A673 (cell line): ENCODE results near the gene UBE2A. TPM values are rescaled to one million over a fixed set of nuclear protein-coding genes. Genes with fewer than 3 reads are reported as not detected.
A peak's percentile ranks its signal among the peaks of the same experiment; 100 is the strongest.

Experiments used
- BruUV-seq: library from RNA; stranded (reverse); fragments of 400-500 nt; replicated peaks from 2 replicates; lab custom pipeline; 2021; lab: Mats Ljungman, UMichigan
- CTCF ChIA-PET: fragments of 300-600 bp; sonication (Branson Sonifier 250); formaldehyde crosslinking; loops from one replicate; lab custom pipeline; 2022; ENCODE audit warnings: antibody characterized with exemption; lab: Charles Lee
- POLR2A ChIA-PET: fragments of 300-600 bp; sonication (Branson Sonifier 250); formaldehyde crosslinking; loops from one replicate; lab custom pipeline; 2022; ENCODE audit warnings: antibody characterized with exemption; ENCODE audit not compliant: low non-redundant PET; lab: Charles Lee
- DNase-seq: peaks from one replicate; pipeline ENCODE4 v3.0.0-alpha.2; 2015; ENCODE audit warnings: low spot score
- H3K27ac ChIP-seq: fragments of 200-600 bp; sonication (generic); 2 replicates; pipeline ENCODE4 v1.5.1; 2016; ENCODE audit warnings: mixed run types, low read depth, mild to moderate bottlenecking, mixed read lengths, antibody characterized with exemption, low read length; ENCODE audit not compliant: poor library complexity, severe bottlenecking
- H3K27me3 ChIP-seq: fragments of 200-600 bp; sonication (generic); replicated peaks from 2 replicates; pipeline ENCODE4 v1.6.1; 2017; ENCODE audit warnings: mixed run types, low read depth, mild to moderate bottlenecking, mixed read lengths, antibody characterized with exemption, low read length; ENCODE audit not compliant: insufficient read depth, poor library complexity
- H3K36me3 ChIP-seq: fragments of 200-600 bp; sonication (generic); 2 replicates; pipeline ENCODE4 v1.6.1; 2016; ENCODE audit warnings: mixed run types, mild to moderate bottlenecking, mixed read lengths, antibody characterized with exemption, low read length; ENCODE audit not compliant: insufficient read depth, poor library complexity, severe bottlenecking
- H3K4me1 ChIP-seq: fragments of 200-600 bp; sonication (generic); 2 replicates; pipeline ENCODE4 v1.6.1; 2017; ENCODE audit warnings: mixed run types, mild to moderate bottlenecking, mixed read lengths, antibody characterized with exemption, low read length; ENCODE audit not compliant: insufficient read depth, poor library complexity, severe bottlenecking
- H3K4me3 ChIP-seq: fragments of 200-600 bp; sonication (generic); 2 replicates; pipeline ENCODE4 v1.5.1; 2016; ENCODE audit warnings: low read depth, mixed run types, mild to moderate bottlenecking, mixed read lengths, low read length; ENCODE audit not compliant: poor library complexity, severe bottlenecking
- H3K9me3 ChIP-seq: fragments of 200-600 bp; sonication (generic); 2 replicates; pipeline ENCODE4 v1.6.1; 2016; ENCODE audit warnings: mixed run types, low read depth, mild to moderate bottlenecking, mixed read lengths, antibody characterized with exemption, low read length; ENCODE audit not compliant: poor library complexity, severe bottlenecking
- EZH2 ChIP-seq: fragments of 200-600 bp; sonication (generic); IDR thresholded peaks from 2 replicates; pipeline ENCODE4 v1.6.1; 2017; ENCODE audit warnings: borderline replicate concordance, low read depth, mild to moderate bottlenecking, mixed read lengths, antibody characterized with exemption, low read length; ENCODE audit not compliant: poor library complexity, severe bottlenecking
- intact Hi-C: fragments of 100-400 bp; cut with micrococcal nuclease; formaldehyde crosslinking; loops from one replicate; pipeline ENCODE4 v1.10.0; 2022; ENCODE audit not compliant: unreplicated experiment
- total RNA-seq: library from RNA; stranded (reverse); gene quantifications from 2 replicates; pipeline ENCODE4 v1.2.3, GENCODE V29; 2021
- TF ChIP-seq, protein P1 (sequence below): fragments of 300-800, 200-600 bp; sonication (generic); conservative IDR thresholded peaks from 2 replicates; pipeline ENCODE4 v1.5.1; 2017; ENCODE audit warnings: low read depth, mild to moderate bottlenecking, antibody characterized with exemption, low read length, moderate library complexity, mixed read lengths

UBE2A gene
- total RNA-seq, 1 experiment from 2014 or later, result 85.3 TPM

- no peaks in the 10 kb centered on the region for H3K9me3 ChIP-seq
- BruUV-seq, result no TSS peak
- peak overlapping the region; percentile 65 for H3K27ac ChIP-seq
- H3K4me3 ChIP-seq, result no peak overlapping the region
- no peaks in the 10 kb centered on the region for H3K27me3 ChIP-seq
- ChIA-PET POLR2A (no interaction called here), CTCF (no interaction called here)
- no peak for DNase-seq
- intact Hi-C loops, result no loop called here
- TF ChIP-seq, protein P1, sequence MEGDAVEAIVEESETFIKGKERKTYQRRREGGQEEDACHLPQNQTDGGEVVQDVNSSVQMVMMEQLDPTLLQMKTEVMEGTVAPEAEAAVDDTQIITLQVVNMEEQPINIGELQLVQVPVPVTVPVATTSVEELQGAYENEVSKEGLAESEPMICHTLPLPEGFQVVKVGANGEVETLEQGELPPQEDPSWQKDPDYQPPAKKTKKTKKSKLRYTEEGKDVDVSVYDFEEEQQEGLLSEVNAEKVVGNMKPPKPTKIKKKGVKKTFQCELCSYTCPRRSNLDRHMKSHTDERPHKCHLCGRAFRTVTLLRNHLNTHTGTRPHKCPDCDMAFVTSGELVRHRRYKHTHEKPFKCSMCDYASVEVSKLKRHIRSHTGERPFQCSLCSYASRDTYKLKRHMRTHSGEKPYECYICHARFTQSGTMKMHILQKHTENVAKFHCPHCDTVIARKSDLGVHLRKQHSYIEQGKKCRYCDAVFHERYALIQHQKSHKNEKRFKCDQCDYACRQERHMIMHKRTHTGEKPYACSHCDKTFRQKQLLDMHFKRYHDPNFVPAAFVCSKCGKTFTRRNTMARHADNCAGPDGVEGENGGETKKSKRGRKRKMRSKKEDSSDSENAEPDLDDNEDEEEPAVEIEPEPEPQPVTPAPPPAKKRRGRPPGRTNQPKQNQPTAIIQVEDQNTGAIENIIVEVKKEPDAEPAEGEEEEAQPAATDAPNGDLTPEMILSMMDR, result no peak
- TF ChIP-seq EZH2, result no peak
- no peaks in the 10 kb centered on the region for H3K4me1 ChIP-seq
- H3K36me3 ChIP-seq, result no peaks in the 10 kb centered on the region
Measured at GRCh38 chrX:119537487-119537886, 36.9 kb upstream of the UBE2A start.

DNA sequence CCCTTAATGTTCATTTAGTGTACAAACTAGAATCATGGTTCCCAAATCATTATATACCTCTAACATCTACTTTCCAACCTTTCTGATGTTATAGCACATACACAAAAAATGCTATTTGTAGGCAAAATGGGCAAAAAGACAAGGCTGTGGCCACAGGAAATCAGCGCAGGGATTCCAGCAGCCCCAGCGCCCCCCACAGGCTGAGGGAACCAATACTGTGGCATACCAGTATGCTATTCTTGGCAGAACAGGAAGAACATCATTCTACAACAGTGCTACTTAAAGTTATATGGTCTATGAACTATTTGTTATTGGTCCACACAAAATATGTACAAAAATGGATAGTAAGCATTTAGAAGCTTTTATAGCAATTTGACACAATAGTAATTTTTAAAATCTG is 34.5 kb upstream of the UBE2A start:
- H3K27me3 ChIP-seq, result no peaks in the 10 kb centered on the region
- intact Hi-C loops, result no loop called here
- POLR2A ChIA-PET, result no interaction called here
- H3K4me1 ChIP-seq, result no peaks in the 10 kb centered on the region
- no peak overlapping the region for H3K4me3 ChIP-seq
- H3K9me3 ChIP-seq, result no peaks in the 10 kb centered on the region
- no peaks in the 10 kb centered on the region for H3K36me3 ChIP-seq
- no TSS peak for BruUV-seq
- no peak overlapping the region for H3K27ac ChIP-seq
- CTCF ChIA-PET, result no interaction called here
- peak; percentile 10 for DNase-seq
- TF ChIP-seq, protein P1, result peak; percentile 45; the same call in 1 of the 2 replicates
- TF ChIP-seq EZH2, result no peak

DNA sequence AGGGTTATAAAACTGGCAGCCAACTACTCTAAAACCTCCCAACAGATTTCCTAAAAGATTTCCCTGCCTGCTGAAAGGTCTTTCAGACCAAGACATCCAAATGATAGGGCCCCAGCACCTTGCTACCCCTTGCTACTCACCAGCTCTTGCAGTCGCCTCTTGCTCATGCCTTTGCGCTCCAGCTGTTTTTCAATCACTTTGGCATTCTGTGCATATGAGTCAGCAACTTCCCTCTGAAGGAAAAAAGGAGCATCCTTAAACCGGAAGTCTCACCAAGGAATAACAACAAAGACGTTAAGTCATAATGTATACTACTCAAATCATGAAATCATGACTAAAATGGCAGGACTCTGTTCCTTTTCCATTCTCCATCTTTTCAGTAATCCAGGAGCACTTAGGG is 33.2 kb upstream of the UBE2A start:
- DNase-seq, result peak; percentile 67
- H3K9me3 ChIP-seq, result no peaks in the 10 kb centered on the region
- H3K4me3 ChIP-seq, result no peak overlapping the region
- POLR2A ChIA-PET, result interaction anchor here (0.6 kb wide), 1 partner anchor 24 kb away, joined by 3 read pairs; no protein-coding TSS in a partner anchor
- H3K36me3 ChIP-seq, result no peaks in the 10 kb centered on the region
- BruUV-seq, result no TSS peak
- H3K4me1 ChIP-seq, result no peaks in the 10 kb centered on the region
- H3K27me3 ChIP-seq, result no peaks in the 10 kb centered on the region
- no peak overlapping the region for H3K27ac ChIP-seq
- CTCF ChIA-PET, result no interaction called here
- intact Hi-C loops, result no loop called here
- TF ChIP-seq, protein P1, result no peak
- TF ChIP-seq EZH2, result no peak
